GM12878 (cell line): Measurements from ENCODE around the gene RASGRP3. TPM values are rescaled to one million over a fixed set of nuclear protein-coding genes. Genes with fewer than 3 reads are reported as not detected.

Experiments used
- ATAC-seq: fragments of 200-7000 bp; cut with Tn5 transposase; 3 replicates; pipeline ENCODE4 v1.9.1; 2020; ENCODE audit warnings: mild to moderate bottlenecking, moderate library complexity
- BruUV-seq: library from RNA; stranded (reverse); fragments of 400-500 nt; replicated peaks from 2 replicates; lab custom pipeline; 2021; lab: Mats Ljungman, UMichigan
- CTCF ChIA-PET: fragments of 300-600 bp; sonication (Branson Sonifier 250); formaldehyde crosslinking; extraction: SDS; loops from one replicate; lab custom pipeline; 2021; ENCODE audit warnings: inconsistent platforms; lab: Yijun Ruan, JAX
- POLR2A ChIA-PET: fragments of 350-600 bp; formaldehyde crosslinking; extraction: SDS; loops from one replicate; lab custom pipeline; 2021; ENCODE audit warnings: inconsistent platforms; lab: Charles Lee
- RAD21 ChIA-PET: fragments of 300-600 bp; sonication (Branson Sonifier 250); formaldehyde crosslinking; loops from one replicate; lab custom pipeline; 2023; ENCODE audit warnings: antibody characterized with exemption; ENCODE audit not compliant: unreplicated experiment; lab: Charles Lee
- SMC1A ChIA-PET: fragments of 300-600 bp; sonication (Branson Sonifier 250); formaldehyde crosslinking; loops from one replicate; lab custom pipeline; 2023; ENCODE audit not compliant: unreplicated experiment, uncharacterized antibody; lab: Charles Lee
- DNase-seq: peaks from one replicate; pipeline ENCODE4 v3.0.0-alpha.2; 2011; ENCODE audit warnings: low read depth, low spot score
- FAIRE-seq: peaks from 3 replicates; lab custom pipeline; 2011; peaks lifted over from hg19 to GRCh38; lab: Jason Lieb, UNC
- H2AFZ ChIP-seq: 2 replicates; pipeline ENCODE4 v1.6.0; 2011; ENCODE audit warnings: low read depth, low read length, control low read depth; ENCODE audit not compliant: control insufficient read depth
- H3K27ac ChIP-seq: 2 replicates; pipeline ENCODE4 v1.5.1; 2011; ENCODE audit warnings: control low read depth; ENCODE audit not compliant: control insufficient read depth, insufficient read depth
- H3K27me3 ChIP-seq, 2 experiments: replicated peaks in 1 of 2; 2 replicates each; pipeline versions ENCODE4 v1.6.0 to v1.6.1; 2011; ENCODE audit warnings: low read length in 1 of 2; ENCODE audit not compliant: control insufficient read depth in 2 of 2, insufficient read depth in 2 of 2
- H3K36me3 ChIP-seq, 2 experiments: 2 replicates each; pipeline ENCODE4 v1.5.1; 2011; ENCODE audit warnings: low read length in 1 of 2; ENCODE audit not compliant: control insufficient read depth in 2 of 2, insufficient read depth in 2 of 2
- H3K4me1 ChIP-seq: 2 replicates; pipeline ENCODE4 v1.6.1; 2011; ENCODE audit warnings: mild to moderate bottlenecking, low read length, moderate library complexity, mixed read lengths; ENCODE audit not compliant: control insufficient read depth, insufficient read depth
- H3K4me2 ChIP-seq: 2 replicates; pipeline ENCODE4 v1.6.0; 2011; ENCODE audit warnings: control low read depth; ENCODE audit not compliant: control insufficient read depth, insufficient read depth
- H3K4me3 ChIP-seq: fragments of 200-600 bp; sonication (generic); 2 replicates; pipeline ENCODE4 v1.5.1; 2016
- H3K79me2 ChIP-seq: 2 replicates; pipeline ENCODE4 v1.6.0; 2011; ENCODE audit warnings: low read length; ENCODE audit not compliant: control insufficient read depth, insufficient read depth
- H3K9ac ChIP-seq: 2 replicates; pipeline ENCODE4 v1.8.0; 2011; ENCODE audit warnings: low read length, control low read depth, mixed read lengths; ENCODE audit not compliant: control insufficient read depth, insufficient read depth
- H3K9me3 ChIP-seq: replicated peaks from 3 replicates; pipeline ENCODE4 v1.5.1; 2011; ENCODE audit warnings: mild to moderate bottlenecking, low read length; ENCODE audit not compliant: control insufficient read depth, insufficient read depth
- H4K20me1 ChIP-seq: 2 replicates; pipeline ENCODE4 v1.6.0; 2011; ENCODE audit not compliant: control insufficient read depth, insufficient read depth
- BCL3 ChIP-seq: IDR thresholded peaks from 2 replicates; pipeline ENCODE4 v1.6.1; 2011; ENCODE audit warnings: borderline replicate concordance, low read depth, mild to moderate bottlenecking, moderate library complexity, low read length; ENCODE audit not compliant: insufficient read depth, poor library complexity, severe bottlenecking
- EP300 ChIP-seq, 2 experiments: fragments of 150-350 bp in 1 of 2; IDR thresholded peaks; 2 replicates each; pipeline ENCODE4 v1.6.1; 2011 to 2012; ENCODE audit warnings: low read depth in 2 of 2, low read length in 2 of 2, borderline replicate concordance in 1 of 2, improper control_type of control experiment in 1 of 2, inconsistent platforms in 1 of 2; ENCODE audit not compliant: control insufficient read depth in 1 of 2
- PML ChIP-seq: IDR thresholded peaks from 2 replicates; pipeline ENCODE4 v1.6.1; 2012; ENCODE audit warnings: low read length, inconsistent platforms
- SMARCA5 ChIP-seq: fragments of 450-650 bp; IDR thresholded peaks from 2 replicates; pipeline ENCODE4 v1.6.1; 2017; ENCODE audit warnings: mild to moderate bottlenecking
- ZBTB4 ChIP-seq: fragments of 450-650 bp; formaldehyde crosslinking; IDR thresholded peaks from 2 replicates; pipeline ENCODE4 v1.4.0; 2022; ENCODE audit warnings: mild to moderate bottlenecking, moderate library complexity
- WGBS: methylation state at CpG from one replicate; pipeline ENCODE4 v1.1.6; 2016; ENCODE audit warnings: low lambda C conversion rate; ENCODE audit not compliant: insufficient replicate concordance, insufficient coverage; ENCODE audit errors: missing lambda C conversion rate; 5-methylcytosine and 5-hydroxymethylcytosine counted together
- in situ Hi-C: fragments of 300-500 bp; cut with MboI; formaldehyde crosslinking; loops from 9 replicates; pipeline ENCODE4 v1.14.3; 2018; ENCODE audit warnings: mixed read lengths
- intact Hi-C: fragments of 100-400 bp; cut with micrococcal nuclease; formaldehyde crosslinking; loops from one replicate; pipeline ENCODE4 v1.14.2; 2022; ENCODE audit not compliant: unreplicated experiment
- polyA plus RNA-seq, 11 experiments: library from polyadenylated mRNA; depleted of rRNA in 4 of 11; unstranded in 6 of 11; stranded (reverse) in 5 of 11; fragments of >200 nt; fragmentation: Nextera tagmentation in 4 of 11; fragmentation: Illumina TruSeq in 1 of 11; extraction: Ambion mirVana in 4 of 11; extraction: Trizol in 1 of 11; gene quantifications; 1 replicate in 1 of 11; 2 replicates in 10 of 11; pipeline versions ENCODE4 v1.2.1 to v1.2.3, GENCODE V29; 2011 to 2016; ENCODE audit warnings: inconsistent platforms in 2 of 11, missing spikeins in 2 of 11, low read depth in 1 of 11
- total RNA-seq, 4 experiments: library from RNA; depleted of rRNA in 3 of 4; stranded (reverse); fragments of >200 nt in 3 of 4; fragmentation: Illumina TruSeq in 1 of 4; extraction: Trizol in 1 of 4; gene quantifications; 2 replicates each; pipeline versions ENCODE4 v1.2.1 to v1.2.3, GENCODE V29; 2013 to 2021

The RASGRP3 gene
- total and polyA plus RNA-seq, 10 of the 15 experiments (the other 5 are each of a cell fraction or from before 2014, with no cell fraction given), result 31.6 to 106 (median 64.7) TPM

- Histone ChIP-seq H3K27me3 (no peaks in the 10 kb centered on the region), H3K79me2 (peaks cover 96% of the 10 kb centered on the region), H2AFZ (no peak overlapping the region), H3K9me3 (no peaks in the 10 kb centered on the region), H4K20me1 (no peaks in the 10 kb centered on the region), H3K4me1 (peaks cover 75% of the 10 kb centered on the region), H3K4me3 (peak overlapping the region; percentile 43; the same call in 1 of the 2 replicates), H3K36me3 (peaks cover 0 to 8% of the 10 kb centered on the region in 2 experiments; a peak in 2 of 4 replicates), H3K27ac (peak overlapping the region; percentile 69), H3K4me2 (peak overlapping the region; percentile 62), H3K9ac (peak overlapping the region; percentile 54)
- ATAC-seq (no peak), FAIRE-seq (no peak), DNase-seq (no peak)
- ChIA-PET RAD21 (interaction anchor here (1.0 to 15.9 kb wide), 3 partner anchors 8 to 87 kb away, joined by 5 to 222 read pairs (median 5); partner anchors contain the start of gene RASGRP3), POLR2A (interaction anchor here (1.4 kb wide), 2 partner anchors 17 to 35 kb away, joined by 6 read pairs; no protein-coding TSS in a partner anchor), CTCF (interaction anchor here (1.0 to 4.0 kb wide), 4 partner anchors 9 to 87 kb away, joined by 4 to 26 read pairs (median 10); no protein-coding TSS in a partner anchor), SMC1A (interaction anchor here (1.3 to 15.4 kb wide), 3 partner anchors 16 to 103 kb away, joined by 4 to 258 read pairs (median 4); partner anchors contain the start of genes FAM98A and RASGRP3)
- in situ Hi-C loops, result loop anchor here (25.0 kb wide), 1 partner anchor 1191 kb away; no protein-coding TSS in a partner anchor
- BruUV-seq, result no TSS peak
- intact Hi-C loops, result loop anchor here (10.0 kb wide), 1 partner anchor 1131 kb away; no protein-coding TSS in a partner anchor
- WGBS, result 22% methylated on average over 2 of the region's 2 CpGs
- TF ChIP-seq SMARCA5 (0 out of 2 replicates have a peak, but pooled peaks have one; percentile 36), BCL3 (no peak), EP300 (IDR thresholded peaks at IDR 0.05; ENCODE audit: borderline replicate concordance in 1 of 2, control insufficient read depth in 1 of 2, low read depth in 2 of 2, low read length in 2 of 2) (no peak), ZBTB4 (CRISPR knock-in tag) (no peak), PML (0 out of 2 replicates have a peak, but pooled peaks have one; percentile 30)
Measured at GRCh38 chr2:33496150-33496549, 19.7 kb downstream of the RASGRP3 start.
